ENCODE data around the gene MRFAP1L1. TPM values are rescaled to one million over a fixed set of nuclear protein-coding genes. Genes with fewer than 3 reads are reported as not detected.

The MRFAP1L1 gene
- total RNA-seq, 4 donors from 2014 or later, result 43.8 to 54.6 (median 46.9) TPM

DNA sequence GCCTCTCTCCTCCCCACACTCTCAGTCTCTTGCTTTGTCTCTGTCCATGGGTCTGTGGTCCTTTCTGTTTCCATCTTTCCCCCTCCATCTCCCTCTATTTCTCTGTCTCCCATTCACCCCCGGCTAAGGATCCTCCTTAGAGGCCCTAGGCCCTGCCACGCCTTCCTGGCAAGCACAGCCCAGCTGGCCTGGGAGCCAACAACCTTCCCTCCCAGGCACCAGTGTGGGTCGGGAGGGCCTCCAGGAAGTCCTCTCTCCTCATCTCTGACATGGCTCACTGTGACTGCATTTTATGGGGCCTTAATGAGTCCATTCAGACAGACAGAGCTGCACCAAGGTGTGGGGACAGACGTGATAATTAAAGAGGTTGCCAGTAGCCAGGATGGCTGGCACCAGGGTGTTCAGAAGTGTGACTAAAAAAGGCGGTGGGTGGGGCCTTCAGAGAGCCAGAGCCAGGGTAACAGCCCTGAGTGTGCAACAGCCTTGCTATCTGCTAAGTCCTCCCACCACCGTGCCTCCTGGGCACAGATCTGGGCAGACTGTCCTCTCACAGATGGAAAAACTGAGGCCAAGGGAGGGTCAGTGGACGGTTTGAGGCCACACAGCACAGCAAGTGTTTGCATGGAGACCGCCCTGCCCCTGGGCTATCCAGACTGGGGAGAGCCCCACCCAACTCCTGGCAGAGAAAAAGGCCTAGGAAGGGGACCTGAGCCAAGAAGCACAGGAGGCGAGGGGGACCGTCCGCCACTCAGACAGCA, 37.8 kb upstream of the MRFAP1L1 start:
- Histone ChIP-seq H3K27ac (no peak overlapping the region), H3K4me1 (peaks cover 10 to 11% of the 10 kb centered on the region in 2 donors), H3K4me3 (no peak overlapping the region), H3K27me3 (no peaks in the 10 kb centered on the region), H3K9me3 (no peaks in the 10 kb centered on the region), H3K36me3 (no peaks in the 10 kb centered on the region)
- no peak for ATAC-seq
- in situ Hi-C loops (cut with MboI; ENCODE audit: low sequenced_read_pairs in 4 of 4), result no loop called here
- peak in 1 of 2 donors; percentile 11 for DNase-seq
- intact Hi-C loops (cut with DNase I; ENCODE audit: low total_unique reads), result no loop called here
- TF ChIP-seq POLR2A (IDR thresholded peaks at IDR 0.05), result no peak
- TF ChIP-seq CTCF (IDR thresholded peaks at IDR 0.05 in 4 of 5, conservative IDR thresholded peaks at IDR 0.05 in 1 of 5), result no peak

DNA sequence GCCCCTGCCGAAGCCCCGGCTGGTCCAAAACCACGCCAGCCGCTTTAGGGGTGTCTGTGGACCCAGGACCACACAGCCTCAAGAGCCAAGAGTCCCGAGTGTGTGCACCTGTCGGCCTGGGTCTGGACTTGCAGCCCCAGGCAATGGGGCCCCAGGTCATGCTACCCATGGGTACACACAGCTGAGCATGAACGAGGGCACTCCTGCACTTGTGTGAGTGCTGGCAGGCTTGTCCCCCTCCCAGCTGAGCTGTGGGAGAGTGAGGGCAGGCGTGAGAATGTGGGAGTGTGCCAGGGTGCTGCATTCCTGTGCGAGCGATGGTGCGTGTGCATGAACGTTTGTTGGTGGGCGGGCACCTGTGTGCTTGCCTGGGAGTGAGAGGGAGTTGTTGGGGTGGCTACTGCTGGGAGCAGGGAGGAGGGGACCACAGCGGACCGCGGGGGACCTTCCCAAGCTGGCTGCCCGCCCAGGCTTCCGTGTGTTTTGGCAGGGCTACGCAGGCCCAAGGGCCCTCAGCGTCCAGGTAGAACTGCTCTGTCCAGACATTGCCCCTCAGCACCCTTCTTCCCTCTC, 37.1 kb upstream of the MRFAP1L1 start:
- in situ Hi-C loops (cut with MboI; ENCODE audit: low sequenced_read_pairs in 4 of 4), result no loop called here
- H3K27ac ChIP-seq, result no peak overlapping the region
- H3K4me3 ChIP-seq, result no peak overlapping the region

DNA sequence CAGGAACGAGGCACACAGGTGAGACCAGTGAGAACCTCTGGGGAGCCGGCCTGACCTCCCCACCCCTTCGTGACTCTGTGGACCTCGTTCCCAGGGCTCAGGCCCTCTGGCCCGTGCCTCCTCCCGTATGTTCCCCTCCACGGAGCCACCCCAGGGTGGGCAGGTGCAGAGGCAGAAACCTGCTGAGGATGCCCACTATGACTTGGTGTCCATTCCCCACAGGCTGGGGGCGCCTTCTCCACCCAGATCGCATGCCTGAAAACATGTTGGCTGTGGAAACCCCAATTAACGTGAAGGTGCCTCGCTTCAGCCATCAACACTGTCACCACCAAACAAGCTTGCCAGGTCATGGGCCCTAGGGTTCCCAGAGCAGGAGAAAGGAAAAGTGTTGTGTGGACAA, 33.3 kb upstream of the MRFAP1L1 start:
- intact Hi-C loops (cut with DNase I; ENCODE audit: low total_unique reads), result no loop called here
- DNase-seq (no peak), ATAC-seq (no peak)
- no peaks in the 10 kb centered on the region for H3K36me3 ChIP-seq
- no peak overlapping the region for H3K27ac ChIP-seq
- no peaks in the 10 kb centered on the region for H3K4me1 ChIP-seq
- in situ Hi-C loops (cut with MboI; ENCODE audit: low sequenced_read_pairs in 4 of 4), result no loop called here
- H3K27me3 ChIP-seq, result no peaks in the 10 kb centered on the region
- no peaks in the 10 kb centered on the region for H3K9me3 ChIP-seq
- no peak overlapping the region for H3K4me3 ChIP-seq
- TF ChIP-seq CTCF (IDR thresholded peaks at IDR 0.05 in 4 of 5, conservative IDR thresholded peaks at IDR 0.05 in 1 of 5) (no peak), POLR2A (IDR thresholded peaks at IDR 0.05) (no peak)

More for the DNA sequence above, 37.1 kb upstream of the MRFAP1L1 start:
- intact Hi-C loops (cut with DNase I; ENCODE audit: low total_unique reads), result no loop called here
- TF ChIP-seq CTCF (IDR thresholded peaks at IDR 0.05 in 4 of 5, conservative IDR thresholded peaks at IDR 0.05 in 1 of 5) (no peak), POLR2A (IDR thresholded peaks at IDR 0.05) (no peak)
- ATAC-seq (no peak), DNase-seq (no peak)
- Histone ChIP-seq H3K9me3 (no peaks in the 10 kb centered on the region), H3K36me3 (no peaks in the 10 kb centered on the region), H3K27me3 (no peaks in the 10 kb centered on the region), H3K4me1 (peaks cover 10 to 11% of the 10 kb centered on the region in 2 donors)

GRCh38 chr4:6742507-6742906, 32.8 kb upstream of the MRFAP1L1 start:
- no peak for ATAC-seq
- in situ Hi-C loops (cut with MboI; ENCODE audit: low sequenced_read_pairs in 4 of 4) (no loop called here), intact Hi-C loops (cut with DNase I; ENCODE audit: low total_unique reads) (no loop called here)
- H3K27me3 ChIP-seq, result no peaks in the 10 kb centered on the region
- H3K9me3 ChIP-seq, result no peaks in the 10 kb centered on the region
- H3K36me3 ChIP-seq, result no peaks in the 10 kb centered on the region
- H3K27ac ChIP-seq, result no peak overlapping the region
- no peak for DNase-seq
- H3K4me3 ChIP-seq, result no peak overlapping the region
- H3K4me1 ChIP-seq, result no peaks in the 10 kb centered on the region
- TF ChIP-seq CTCF (IDR thresholded peaks at IDR 0.05 in 4 of 5, conservative IDR thresholded peaks at IDR 0.05 in 1 of 5) (no peak), POLR2A (IDR thresholded peaks at IDR 0.05) (no peak)

Data from gastrocnemius medialis (tissue), 4 donors.